Upper lobe of left lung (tissue), 4 donors: Measurements from ENCODE around the gene WBP2NL.

Source experiments
- CTCF ChIP-seq, 6 experiments: fragments of 450-650 bp in 4 of 6; fragments of 200-600 bp in 2 of 6; sonication (generic) in 2 of 6; IDR thresholded peaks; one replicate each; pipeline ENCODE4 v1.5.1; 2016 to 2019; ENCODE audit warnings: antibody characterized with exemption in 6 of 6
- POLR2A ChIP-seq, 4 donors: fragments of 450-650 bp; IDR thresholded peaks; one replicate each; pipeline ENCODE4 v1.5.1; 2016 to 2017; ENCODE audit warnings: antibody characterized with exemption in 4 of 4, mild to moderate bottlenecking in 2 of 4
- POLR2AphosphoS5 ChIP-seq, 2 donors: sonication (generic); formaldehyde crosslinking; IDR thresholded peaks; one replicate each; pipeline ENCODE4 v1.5.1; 2017; ENCODE audit warnings: antibody characterized with exemption in 2 of 2

- TF ChIP-seq CTCF (IDR thresholded peaks at IDR 0.05) (no peak), POLR2A (IDR thresholded peaks at IDR 0.05) (no peak), POLR2AphosphoS5 (IDR thresholded peaks at IDR 0.05) (no peak)
Measured at GRCh38 chr22:42066126-42066761, 67.7 kb downstream of the WBP2NL start.
